Activated T-cell treated with anti-CD3 and anti-CD28 coated beads for 24 hours (primary cell): ENCODE results near the gene BMF.
A peak's percentile ranks its signal among the peaks of the same experiment; 100 is the strongest.
"Not testable (repeated sequence)": the region's sequence is repeated elsewhere in the genome, so short reads cannot be mapped to it uniquely, and the experiment has no call there.

Source experiments
- DNase-seq: peaks from one replicate; pipeline ENCODE4 v3.0.0-alpha.2; 2020; ENCODE audit warnings: low read depth

The BMF gene, protein sequence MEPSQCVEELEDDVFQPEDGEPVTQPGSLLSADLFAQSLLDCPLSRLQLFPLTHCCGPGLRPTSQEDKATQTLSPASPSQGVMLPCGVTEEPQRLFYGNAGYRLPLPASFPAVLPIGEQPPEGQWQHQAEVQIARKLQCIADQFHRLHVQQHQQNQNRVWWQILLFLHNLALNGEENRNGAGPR

DNA sequence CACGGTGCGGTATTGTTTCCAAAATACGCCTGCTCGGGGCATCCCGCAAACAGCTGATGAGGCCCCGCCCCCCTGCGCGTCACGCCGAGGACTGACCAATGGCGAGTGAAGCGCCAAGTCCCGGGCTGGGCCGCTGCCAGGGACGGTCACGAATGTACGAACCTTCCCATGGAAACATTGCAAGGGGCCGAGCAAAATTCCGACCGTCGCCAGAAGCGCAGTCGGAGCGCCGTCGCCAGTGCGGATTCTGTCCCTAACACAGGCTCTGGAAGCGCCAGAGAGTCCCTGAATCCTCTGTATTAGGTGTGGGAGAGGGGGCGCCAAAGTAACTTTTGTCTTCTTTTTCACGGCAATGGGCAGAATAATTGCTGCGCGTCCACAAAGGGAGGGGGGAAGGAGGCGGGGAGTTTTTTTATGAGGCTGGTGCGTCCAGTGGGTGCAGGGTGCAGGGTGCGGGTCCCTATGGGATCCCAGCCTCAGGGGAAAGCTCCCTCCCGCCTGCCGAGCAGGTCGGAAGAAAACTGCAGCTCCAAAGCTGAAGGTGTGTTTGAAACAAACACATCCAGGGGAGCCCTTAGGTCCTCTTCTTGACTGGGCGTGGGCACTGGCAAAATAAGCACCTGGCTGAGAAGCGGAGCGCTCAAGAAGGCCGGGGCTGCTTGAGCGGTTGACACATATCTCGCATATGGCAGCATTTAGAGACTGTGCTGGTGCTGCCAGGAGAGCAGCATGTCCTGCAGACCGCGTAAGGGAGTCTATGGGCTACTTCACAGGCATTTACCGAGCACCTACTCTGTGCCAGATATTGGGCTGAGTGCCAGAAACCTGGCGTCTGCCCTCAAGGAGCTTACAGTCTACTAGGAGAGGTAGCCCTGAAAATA lies at the start of gene BMF:
Gene BMF (minus strand): TSS at position 25 of the 881 bp plus-strand sequence. CDS start 2,793 bp downstream, outside the sequence.
- DNase-seq, result peak; percentile 97

DNA sequence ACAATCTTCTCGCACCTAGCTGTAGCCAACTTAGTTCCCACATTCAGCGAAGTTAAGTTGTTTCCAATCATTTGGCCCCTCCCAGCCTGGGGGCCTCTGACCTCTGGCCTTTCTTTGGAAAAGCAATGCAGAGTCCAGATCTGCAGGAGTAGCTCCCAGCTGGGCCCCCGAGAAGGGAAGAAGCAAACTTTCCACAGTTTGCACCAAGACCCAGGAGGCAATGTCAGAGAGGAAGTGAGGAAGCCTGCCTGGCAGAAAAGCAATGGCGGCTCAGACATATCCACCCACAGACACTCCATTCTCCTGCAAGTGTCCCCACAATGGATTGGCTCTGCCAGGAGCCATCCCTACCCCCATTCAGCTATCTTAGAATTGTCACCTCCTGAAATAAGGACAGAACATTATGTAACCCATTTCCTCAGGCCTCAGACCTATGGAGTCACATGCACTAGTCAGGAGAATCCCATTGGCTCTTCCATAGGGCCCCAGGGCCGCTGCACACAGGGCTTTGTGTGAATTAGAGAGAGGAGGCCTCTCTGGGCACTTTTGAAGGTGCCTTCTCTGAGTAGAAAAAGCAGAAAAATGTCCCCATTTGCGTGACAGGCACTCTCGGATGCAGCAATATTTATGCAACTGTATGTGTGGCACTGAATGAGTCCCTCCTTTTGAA lies 49.2 kb upstream of the BMF start:
- no peak for DNase-seq

DNA sequence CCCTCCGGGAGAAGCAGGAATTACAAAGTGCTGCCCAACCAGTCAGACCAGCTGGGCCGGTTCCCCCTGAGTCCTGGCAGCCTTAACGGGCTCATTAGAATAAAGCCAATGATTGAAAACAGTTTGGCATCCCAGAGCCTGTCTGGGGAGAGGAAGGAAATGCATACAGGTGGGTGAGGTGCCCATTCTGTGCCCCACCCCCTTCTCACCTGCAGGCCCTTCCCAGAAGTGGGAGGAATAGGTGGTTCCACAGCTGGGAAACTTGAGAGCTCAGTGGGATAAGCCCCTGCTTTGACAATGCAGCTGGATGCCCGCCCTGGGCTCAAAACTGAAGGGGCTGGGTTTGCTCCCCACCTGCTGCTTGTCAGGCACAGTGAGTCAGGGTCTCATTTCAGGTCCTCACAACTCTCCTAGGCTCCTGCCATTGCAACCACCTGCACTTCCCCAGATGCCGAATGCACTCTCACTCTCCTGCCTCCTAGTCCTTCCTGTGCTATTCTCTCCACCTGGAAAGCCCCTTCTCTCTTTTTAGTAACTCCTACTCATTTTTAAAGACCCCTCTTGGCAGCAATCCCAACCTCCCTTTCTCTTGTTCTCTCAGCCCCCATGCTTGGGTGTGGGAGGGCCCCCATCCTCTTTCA lies 46.7 kb upstream of the BMF start:
- no peak for DNase-seq

DNA sequence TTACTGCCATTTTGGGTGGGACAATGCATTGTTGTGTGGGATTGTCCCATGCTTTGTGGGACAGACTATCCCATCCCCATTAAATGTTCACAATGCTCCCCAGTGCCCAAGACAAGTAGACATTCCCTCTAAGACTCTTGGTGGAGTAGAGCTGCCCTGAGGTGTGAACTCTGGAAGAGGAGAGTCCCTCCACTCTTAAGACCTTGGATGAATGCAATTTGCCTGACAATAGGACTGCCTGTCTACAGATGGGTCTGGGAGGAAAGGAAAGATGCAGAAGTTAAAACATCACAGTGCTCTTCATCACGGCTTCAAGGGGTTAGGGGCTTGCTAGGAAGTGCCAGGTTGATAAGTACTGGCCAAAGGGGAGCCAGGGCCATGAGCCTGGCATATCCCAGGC lies 46.1 kb upstream of the BMF start:
- not testable (repeated sequence) for DNase-seq

DNA sequence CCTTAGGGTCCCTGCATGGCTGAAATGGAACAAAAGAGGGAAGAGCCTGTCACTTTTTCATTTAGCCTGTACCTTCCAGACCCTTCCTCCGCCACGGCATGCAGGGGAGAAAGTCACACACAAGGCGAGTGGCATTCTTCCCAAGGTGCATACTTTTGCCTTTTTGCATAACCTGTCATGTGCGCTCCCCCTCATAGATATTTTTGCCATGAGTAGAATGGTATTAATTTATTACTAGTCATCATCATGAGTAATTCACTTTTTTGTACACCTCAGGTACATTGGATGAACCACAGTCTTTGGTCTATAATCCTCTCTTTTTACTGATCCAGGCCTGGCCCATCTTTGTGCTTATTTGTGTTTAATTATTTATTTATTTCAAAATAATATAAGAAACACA lies 43.3 kb upstream of the BMF start:
- DNase-seq, result no peak

DNA sequence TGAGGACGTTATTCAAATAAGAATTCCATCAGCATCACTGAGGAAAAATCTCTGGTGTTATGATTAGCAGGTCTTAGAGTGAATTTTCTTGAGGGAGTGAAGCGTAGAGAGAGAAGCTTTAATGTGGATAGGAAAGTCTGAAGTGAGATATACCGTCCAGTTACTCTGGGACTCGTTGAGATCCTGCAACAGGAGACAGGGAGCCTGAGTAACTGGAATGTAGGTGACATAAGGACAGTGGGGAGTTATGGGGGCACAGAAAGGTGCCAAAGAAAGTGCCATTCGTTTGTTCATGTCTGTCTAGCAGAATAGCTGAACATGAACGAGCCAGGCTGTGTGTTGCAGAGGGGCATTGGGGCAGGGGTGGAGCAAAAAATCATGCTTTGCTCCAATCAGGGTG lies 42.8 kb upstream of the BMF start:
- DNase-seq, result no peak

DNA sequence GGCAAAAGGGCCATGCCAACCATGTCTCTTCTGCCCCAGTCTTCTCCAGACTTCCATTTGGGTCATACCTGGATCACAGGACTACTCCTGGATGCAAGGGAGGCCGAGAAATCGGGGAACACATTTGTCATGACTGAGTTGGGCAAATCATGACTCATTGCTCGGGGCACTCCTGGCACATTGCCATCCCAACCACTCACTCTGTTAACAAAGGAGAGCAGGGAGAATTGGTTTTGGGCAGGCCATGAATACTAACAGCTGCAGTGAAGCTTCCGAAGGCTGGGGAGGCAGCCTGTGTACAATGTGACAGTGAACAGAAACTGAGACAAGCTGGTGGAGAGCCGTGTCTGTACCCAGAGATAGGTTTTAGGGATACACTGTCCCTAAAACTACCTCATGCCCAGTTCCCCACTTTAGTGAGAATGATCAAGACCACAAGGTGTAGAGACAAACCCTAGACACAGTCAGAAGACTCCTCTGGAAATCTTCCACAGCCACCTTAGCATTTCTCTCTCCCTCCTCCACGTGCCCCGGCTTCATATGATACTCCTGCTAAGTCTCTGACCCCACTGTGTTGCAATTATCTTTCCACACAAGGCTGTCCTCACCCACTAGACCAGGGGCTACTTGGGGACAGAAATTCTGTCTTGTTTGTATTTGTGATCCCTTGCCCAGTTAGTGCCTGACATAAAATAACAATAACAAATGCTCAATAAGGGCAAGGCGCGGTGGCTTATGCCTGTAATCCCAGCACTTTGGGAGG lies 41.7 kb upstream of the BMF start:
- DNase-seq, result no peak

DNA sequence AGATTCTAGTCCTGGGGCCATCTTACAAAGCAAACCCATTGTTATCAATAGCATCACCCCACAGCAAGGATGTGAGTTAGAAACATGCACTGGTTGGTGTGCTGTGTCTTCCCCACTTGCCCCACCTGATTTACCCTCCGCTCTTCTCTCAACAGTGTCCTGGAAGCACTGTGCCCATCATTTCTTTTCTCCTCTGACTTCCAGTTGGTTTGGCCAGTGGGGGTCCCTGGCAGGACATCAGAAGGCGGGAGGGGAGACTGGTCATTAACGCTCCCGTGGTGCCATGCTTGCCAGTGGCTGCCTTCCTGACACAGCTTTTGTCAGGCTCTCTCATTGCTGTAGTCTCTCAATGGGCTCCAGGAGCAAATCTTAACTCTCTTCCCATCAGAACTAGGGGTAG lies 40.7 kb upstream of the BMF start:
- DNase-seq, result no peak

DNA sequence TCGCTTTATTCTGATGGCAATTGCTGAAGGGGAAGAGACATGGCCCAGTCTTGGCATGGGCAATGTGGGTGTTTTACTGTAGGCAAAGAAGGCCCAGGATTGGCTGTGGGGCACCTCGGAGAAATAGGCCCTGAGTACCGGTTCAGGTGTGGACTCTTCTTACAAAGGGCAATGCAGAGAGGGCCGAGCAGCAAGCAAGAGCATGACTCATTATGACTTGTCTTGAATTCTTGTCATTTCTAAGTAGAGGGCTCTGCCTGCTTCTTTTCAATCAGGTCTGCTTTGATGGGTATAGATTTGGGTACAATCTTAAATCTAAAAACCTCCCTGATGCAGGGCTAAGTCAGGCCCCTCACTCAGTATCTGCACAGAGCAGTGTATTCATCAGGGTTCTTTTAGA lies 37.4 kb upstream of the BMF start:
- DNase-seq, result no peak

DNA sequence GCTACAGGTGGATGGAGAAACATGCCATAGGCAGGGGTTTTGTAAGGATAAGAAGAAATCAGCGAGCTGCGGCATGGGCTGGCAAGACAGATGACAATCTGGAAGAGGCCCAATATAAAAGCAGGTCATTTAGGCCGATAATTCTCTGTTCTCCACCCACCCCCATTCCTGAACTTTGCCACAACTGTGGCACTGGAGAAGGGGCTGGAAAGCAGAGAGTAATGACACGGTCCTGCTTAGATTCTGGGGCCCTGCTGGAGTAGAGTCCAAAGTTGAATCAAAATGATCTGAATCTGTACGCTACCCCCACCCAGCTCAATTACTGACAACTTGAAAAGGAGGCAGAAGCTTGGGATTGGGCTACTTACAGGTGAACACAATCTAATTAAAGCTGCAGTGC lies 33.7 kb upstream of the BMF start:
- no peak for DNase-seq

DNA sequence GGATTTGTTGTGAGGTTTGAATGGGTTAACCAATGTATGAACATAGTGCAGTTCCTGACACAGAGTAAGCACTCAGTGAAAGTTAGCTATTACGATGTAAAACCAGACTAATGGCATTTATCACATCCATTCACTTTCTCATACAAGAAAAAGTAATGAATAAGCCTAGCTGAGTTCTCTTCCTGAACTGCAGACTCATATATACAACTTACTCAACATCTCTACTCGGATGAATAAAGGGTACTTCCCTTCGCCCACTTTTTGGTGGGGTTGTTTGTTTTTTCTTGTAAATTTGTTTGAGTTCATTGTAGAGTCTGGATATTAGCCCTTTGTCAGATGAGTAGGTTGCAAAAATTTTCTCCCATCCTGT lies 29.5 kb upstream of the BMF start:
- not testable (repeated sequence) for DNase-seq

DNA sequence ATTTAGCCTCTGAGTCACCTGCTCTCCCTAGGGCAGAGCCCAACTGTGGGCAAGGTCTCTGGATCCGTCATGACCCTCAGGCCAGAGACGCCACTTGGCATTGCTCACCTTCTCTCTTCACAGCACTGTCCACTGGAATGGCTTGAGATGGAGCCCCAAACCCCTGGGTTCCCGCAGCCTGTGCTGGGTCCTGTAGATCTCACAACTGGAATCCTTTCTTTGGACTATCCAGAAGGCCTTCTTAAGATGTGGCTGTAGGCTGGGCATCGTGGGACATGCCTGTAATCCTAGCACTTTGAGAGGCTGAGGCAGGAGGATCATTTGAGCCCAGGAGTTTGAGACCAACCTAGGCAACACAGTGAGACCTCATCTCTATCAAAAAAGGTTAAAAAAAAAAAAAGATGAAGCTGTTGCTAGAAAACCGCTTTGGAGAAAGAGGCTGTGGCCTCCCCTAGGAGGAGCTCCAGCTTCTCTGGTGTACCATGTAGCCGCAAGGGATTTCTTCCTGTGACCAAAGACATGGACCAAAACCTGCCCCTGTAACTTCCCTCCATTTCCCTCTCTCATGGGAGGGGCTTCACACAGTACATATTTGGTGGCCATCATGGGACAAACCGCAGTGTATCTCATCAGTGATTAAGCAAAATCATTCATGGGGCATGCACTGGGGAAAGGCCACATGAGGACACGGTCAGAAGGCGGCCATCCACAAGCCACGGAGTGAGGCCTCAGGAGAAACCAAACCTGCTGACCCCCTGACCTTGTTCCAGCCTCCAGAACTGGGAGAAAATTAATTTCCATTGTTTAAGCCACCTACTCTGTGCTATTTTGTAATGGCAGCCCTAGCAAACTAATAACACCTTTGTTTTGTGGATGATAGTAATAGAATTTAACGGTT lies 28.9 kb upstream of the BMF start:
- no peak for DNase-seq

DNA sequence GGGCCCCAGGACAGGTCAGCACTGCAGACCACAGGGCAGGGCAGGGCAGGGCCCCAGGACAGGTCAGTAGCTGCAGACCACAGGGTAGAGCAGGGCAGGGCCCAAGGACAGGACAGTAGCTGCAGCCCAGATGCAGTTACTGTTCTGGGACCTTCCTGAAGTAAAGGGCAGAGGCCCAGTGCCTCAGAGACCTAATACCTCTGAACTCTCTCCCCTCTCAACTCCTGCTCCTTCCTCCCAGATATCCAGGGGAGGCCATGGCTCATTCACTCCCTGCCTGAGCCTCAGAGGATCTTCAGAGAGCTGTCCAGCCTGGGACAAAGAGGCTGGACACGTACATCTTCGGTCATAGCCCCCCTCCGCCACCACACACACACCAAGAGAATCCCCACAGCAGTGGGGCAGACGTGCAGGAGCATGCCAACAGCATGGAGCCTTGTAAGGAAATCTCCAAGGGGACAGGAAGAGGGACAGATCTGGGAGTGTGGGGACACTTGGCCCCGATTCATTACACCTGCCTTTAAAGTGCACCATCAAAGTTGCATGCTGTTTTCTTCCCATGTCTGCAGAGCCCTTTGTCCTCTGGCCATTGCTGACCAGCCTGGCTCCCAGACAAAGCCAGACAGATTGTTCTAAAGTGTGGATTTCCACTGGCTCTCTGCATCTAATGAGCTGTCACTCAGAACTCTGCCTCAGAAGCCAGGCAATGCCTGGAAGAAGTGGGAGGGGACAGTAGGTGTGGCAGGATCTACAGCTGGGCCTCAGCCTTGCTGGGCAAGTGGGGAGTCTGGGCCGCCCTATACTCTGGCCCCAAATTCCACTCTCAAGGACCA lies 28.0 kb upstream of the BMF start:
- DNase-seq, result no peak

DNA sequence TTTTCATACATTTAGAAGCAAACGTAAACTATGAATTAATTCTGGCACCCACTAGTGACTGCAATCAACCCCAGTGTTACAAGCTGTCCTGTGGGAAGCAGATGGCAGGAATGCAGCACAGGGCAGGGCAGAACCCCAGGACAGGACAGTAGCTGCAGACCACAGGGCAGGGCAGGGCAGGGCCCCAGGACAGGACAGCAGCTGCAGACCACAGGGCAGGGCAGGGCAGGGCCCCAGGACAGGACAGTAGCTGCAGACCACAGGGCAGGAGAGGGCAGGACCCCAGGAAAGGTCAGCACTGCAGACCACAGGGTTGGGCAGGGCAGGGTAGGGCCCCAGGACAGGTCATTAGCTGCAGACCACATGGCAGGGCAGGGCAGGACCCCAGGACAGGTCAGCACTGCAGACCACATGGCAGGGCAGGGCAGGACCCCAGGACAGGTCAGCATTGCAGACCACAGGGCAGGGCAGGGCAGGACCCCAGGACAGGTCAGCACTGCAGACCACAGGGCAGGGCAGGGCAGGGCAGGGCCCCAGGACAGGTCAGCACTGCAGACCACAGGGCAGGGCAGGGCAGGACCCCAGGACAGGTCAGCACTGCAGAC lies 27.3 kb upstream of the BMF start:
- not testable (repeated sequence) for DNase-seq

DNA sequence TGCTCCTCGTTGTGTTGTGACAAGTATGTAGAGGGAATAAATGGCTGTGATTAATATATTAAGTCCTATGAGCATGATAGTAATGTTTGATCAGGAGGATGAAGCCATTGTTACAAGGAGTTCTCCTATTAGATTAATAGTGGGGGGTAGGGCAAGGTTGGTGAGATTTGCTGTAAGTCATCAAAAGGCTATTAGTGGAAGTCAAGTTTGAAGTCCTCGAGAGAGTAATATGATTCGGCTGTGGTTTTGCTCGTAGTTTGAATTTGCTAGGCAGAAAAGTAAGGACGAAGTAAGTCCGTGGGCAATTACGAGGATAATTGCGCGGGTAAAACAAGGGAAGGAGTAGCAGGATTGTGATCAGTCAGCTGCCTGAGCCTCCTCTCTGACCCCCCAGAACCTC lies 26.2 kb upstream of the BMF start:
- DNase-seq, result no peak

DNA sequence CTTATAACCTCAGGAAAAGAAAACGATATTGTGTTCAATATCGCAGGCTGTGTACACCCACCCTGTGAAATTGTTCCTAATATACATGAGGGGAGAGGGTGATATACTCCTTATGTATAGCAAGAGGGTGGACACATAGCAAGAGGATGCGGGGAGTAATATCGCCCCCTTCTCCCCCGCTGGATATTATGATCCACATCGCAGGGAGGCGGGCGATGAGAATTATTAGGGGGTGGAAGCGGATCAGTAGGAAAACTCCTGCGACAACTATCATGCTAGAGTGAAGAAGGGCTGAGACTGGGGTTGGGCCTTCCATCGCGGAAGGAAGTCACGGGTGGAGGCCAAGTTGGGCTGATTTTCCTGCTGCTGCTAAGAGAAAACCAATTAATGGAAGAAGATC lies 24.9 kb upstream of the BMF start:
- DNase-seq, result no peak

DNA sequence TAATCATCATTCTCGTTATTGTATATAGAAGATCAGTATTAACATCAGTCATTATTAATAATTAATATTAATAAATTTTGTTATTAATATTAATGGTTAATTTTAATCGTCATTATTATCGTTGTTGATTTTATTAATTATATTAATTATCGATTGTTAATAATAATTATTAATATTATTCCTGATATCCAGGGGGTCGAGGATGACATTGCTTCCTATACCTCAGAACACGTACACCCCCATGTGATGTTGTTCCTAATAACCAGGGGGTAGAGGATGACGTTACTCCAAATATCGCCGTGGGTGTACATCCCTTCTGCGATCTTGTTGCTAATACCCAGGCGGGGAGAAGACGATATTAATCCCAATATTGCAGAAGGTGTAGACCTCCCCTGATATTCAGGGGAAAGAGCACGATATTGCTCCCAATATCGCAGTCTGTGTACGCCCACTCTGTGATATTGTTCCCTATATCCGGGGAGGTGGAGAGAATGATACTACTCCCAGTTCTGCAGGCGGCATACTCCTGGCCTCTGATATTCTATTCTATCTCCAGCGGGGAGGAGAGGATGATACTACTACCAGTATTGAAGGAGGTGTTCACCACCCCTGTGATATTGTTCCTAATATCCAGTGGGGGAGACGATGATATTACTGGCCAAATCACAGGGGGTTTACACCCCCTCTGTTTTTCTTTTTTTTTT lies 22.3 kb upstream of the BMF start:
- DNase-seq, result no peak

DNA sequence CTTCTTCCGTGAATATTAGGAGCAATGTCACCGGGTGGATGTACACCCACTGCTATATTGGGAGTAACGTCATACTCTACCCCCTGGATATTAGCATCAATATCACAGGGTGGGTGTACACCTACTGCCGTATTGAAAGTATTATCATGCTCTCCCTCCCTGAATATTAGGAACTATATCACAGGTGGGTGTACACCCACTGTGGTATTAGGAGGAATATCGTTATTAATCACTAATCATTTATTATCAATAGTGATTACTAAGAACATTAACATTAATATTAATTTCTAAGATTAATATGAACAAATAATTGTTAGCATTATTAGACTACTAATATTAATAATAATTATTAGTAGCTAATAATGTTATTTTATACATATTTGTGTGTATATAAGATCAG lies 21.4 kb upstream of the BMF start:
- no peak for DNase-seq
